ENCODE results near the gene HMCN2. TPM values are rescaled to one million over a fixed set of nuclear protein-coding genes. Genes with fewer than 3 reads are reported as not detected.

The HMCN2 gene
- total RNA-seq, 4 donors from 2014 or later, result 9.6 to 21.1 (median 15.5) TPM

DNA sequence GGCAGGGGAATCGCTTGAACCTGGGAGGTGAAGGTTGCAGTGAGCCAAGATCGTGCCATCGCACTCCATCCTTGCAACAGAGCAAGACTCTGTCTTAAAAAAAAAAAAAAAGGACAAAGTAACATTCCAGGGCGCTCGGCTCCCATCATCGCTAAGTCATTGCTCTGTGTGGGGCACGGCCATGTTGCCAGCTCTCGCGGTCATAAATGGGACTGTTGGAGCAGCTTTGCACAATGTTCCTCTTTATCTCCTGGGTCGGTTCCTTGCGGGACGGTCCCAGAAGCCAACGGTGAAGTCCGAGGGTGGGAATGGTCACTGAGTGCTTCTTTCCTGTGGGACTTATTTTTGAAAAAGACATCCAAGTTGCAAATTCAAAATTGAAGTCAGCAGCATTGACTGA is 65.5 kb downstream of the HMCN2 start:
- 32 to 59% methylated on average over 8 to 14 of the region's 14 CpGs for WGBS, 2 donors (ENCODE audit: low coverage in 1 of 2)
- H3K4me3 ChIP-seq, result no peak overlapping the region

DNA sequence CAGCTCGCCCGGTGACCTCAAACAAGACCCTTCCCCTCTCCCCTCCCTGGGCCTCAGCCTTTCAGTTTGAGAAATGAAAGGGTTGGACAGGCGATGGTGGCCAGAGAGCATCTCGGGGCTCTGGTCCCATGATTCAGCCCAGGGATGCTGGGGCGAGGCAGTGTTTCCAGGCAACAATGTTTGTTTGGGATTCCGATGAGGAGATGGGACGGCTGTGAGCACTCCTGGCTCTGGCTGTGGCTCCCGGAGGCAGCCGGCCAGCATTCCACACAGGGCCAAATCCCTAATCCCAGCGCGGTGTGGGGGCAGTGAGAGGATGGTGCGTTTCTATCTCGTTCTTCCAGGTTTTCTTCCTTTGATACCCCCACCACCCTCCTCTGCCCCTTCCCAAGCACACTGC is 66.0 kb downstream of the HMCN2 start:
- Histone ChIP-seq H3K36me3 (no peaks in the 10 kb centered on the region), H3K4me1 (peaks cover 6 to 72% (median 47%) of the 10 kb centered on the region in 3 donors), H3K27ac (peak overlapping the region; percentile 66 to 96 (median 92)), H3K27me3 (no peaks in the 10 kb centered on the region), H3K4me3 (no peak overlapping the region), H3K9me3 (no peaks in the 10 kb centered on the region)
- TF ChIP-seq POLR2A (IDR thresholded peaks at IDR 0.05) (no peak), POLR2AphosphoS5 (IDR thresholded peaks at IDR 0.05) (peak; percentile 69)
- peak; percentile 79 for ATAC-seq
- WGBS, 2 donors (ENCODE audit: low coverage in 1 of 2), result 0 to 28% methylated on average over 1 to 2 of the region's 13 CpGs

More for the DNA sequence above, 65.5 kb downstream of the HMCN2 start:
- ATAC-seq, result no peak
- H3K9me3 ChIP-seq, result no peaks in the 10 kb centered on the region
- peaks cover 6 to 69% (median 47%) of the 10 kb centered on the region in 3 donors for H3K4me1 ChIP-seq
- peak overlapping the region; percentile 66 to 96 (median 92) for H3K27ac ChIP-seq
- TF ChIP-seq POLR2A (IDR thresholded peaks at IDR 0.05), result no peak
- TF ChIP-seq EP300 (IDR thresholded peaks at IDR 0.05), result no peak
- no peak for TF ChIP-seq POLR2AphosphoS5 (IDR thresholded peaks at IDR 0.05)
- TF ChIP-seq, protein P1, sequence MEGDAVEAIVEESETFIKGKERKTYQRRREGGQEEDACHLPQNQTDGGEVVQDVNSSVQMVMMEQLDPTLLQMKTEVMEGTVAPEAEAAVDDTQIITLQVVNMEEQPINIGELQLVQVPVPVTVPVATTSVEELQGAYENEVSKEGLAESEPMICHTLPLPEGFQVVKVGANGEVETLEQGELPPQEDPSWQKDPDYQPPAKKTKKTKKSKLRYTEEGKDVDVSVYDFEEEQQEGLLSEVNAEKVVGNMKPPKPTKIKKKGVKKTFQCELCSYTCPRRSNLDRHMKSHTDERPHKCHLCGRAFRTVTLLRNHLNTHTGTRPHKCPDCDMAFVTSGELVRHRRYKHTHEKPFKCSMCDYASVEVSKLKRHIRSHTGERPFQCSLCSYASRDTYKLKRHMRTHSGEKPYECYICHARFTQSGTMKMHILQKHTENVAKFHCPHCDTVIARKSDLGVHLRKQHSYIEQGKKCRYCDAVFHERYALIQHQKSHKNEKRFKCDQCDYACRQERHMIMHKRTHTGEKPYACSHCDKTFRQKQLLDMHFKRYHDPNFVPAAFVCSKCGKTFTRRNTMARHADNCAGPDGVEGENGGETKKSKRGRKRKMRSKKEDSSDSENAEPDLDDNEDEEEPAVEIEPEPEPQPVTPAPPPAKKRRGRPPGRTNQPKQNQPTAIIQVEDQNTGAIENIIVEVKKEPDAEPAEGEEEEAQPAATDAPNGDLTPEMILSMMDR (IDR thresholded peaks at IDR 0.05), result no peak
- peaks cover 0 to 3% of the 10 kb centered on the region in 2 donors for H3K36me3 ChIP-seq
- no peaks in the 10 kb centered on the region for H3K27me3 ChIP-seq

DNA sequence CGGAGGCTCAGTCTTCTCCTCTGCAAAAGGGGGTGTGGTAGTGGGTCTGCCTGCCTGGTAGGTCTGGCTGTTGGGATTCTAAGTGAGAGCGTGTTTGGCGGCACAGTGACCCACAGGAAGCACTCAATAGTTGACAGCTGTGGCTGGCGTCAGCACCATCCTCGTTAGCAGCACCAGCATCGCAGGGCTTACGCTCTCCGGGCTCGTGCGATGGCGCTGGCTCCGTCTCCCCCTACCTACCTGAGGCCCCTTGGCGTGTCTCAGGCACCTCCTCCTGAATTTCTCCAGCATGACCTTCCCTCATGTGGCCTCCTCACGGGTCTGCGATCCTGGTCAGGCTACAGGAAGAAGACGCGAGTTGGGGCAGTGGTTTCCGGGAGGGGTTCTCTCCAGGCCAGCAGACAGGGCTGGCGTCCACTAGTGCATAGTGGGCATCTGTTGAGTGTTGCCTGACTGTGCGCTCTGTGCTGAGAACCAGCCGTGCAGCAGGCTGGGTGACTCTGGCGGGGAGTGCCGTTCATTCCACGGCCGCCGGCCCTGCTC is 66.9 kb downstream of the HMCN2 start:
- H3K27ac ChIP-seq, result peak overlapping the region; percentile 66 to 96 (median 92)
- TF ChIP-seq, protein P1 (IDR thresholded peaks at IDR 0.05), result no peak
- no peak for TF ChIP-seq EP300 (IDR thresholded peaks at IDR 0.05)
- no peak for TF ChIP-seq POLR2AphosphoS5 (IDR thresholded peaks at IDR 0.05)
- no peak for TF ChIP-seq POLR2A (IDR thresholded peaks at IDR 0.05)
- 90% methylated on average over 4 of the region's 26 CpGs; no CpG with 5 or more reads in 1 of the 2 donors for WGBS, 2 donors (ENCODE audit: low coverage in 1 of 2)
- no peak for ATAC-seq
- no peak overlapping the region for H3K4me3 ChIP-seq
- no peaks in the 10 kb centered on the region for H3K27me3 ChIP-seq
- H3K9me3 ChIP-seq, result no peaks in the 10 kb centered on the region
- peaks cover 6 to 73% (median 44%) of the 10 kb centered on the region in 3 donors for H3K4me1 ChIP-seq
- no peaks in the 10 kb centered on the region for H3K36me3 ChIP-seq

DNA sequence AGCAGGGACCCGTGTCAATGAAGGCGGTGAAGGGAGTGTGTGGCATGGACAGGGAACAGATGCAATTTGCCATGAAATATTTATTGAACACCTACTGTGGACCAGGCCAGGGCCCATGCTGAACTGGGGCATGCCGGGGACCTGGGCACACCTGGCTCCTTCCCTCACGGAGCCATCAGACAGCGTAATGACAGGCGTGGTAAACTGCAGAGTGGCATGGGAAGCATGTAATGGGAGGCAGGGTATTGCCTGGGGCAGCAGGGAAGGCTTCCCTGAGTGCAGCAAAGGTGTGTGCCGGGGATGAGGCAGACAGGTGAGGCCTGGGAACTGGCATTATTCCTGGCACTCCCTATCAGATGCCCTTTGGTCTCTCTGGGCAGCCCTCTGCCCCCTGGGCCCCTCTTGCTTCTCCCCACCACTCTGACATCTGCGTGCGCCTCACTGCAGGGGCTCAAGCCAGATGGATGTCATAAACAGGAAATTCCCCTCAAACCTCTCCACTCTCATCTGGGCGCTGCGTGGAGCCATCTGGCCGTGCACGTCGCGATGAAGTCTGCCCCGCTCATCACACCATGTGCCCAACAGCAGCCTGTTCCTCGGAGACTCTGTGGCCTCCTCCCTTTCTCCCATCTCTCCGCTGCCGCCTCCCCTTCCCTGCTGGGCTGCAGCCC is 67.6 kb downstream of the HMCN2 start:
- Histone ChIP-seq H3K36me3 (peaks cover 0 to 5% of the 10 kb centered on the region in 2 donors), H3K9me3 (no peaks in the 10 kb centered on the region), H3K27ac (peak overlapping the region in 3 of 4 donors; percentile 91 to 96 (median 94)), H3K27me3 (no peaks in the 10 kb centered on the region), H3K4me3 (no peak overlapping the region), H3K4me1 (peaks cover 6 to 66% (median 36%) of the 10 kb centered on the region in 3 donors)
- TF ChIP-seq POLR2A (IDR thresholded peaks at IDR 0.05) (no peak), EP300 (IDR thresholded peaks at IDR 0.05) (no peak), POLR2AphosphoS5 (IDR thresholded peaks at IDR 0.05) (no peak)
- TF ChIP-seq, protein P1 (IDR thresholded peaks at IDR 0.05), result no peak
- 46 to 100% methylated on average over 1 to 15 of the region's 19 CpGs for WGBS, 2 donors (ENCODE audit: low coverage in 1 of 2)
- ATAC-seq, result peak; percentile 20

DNA sequence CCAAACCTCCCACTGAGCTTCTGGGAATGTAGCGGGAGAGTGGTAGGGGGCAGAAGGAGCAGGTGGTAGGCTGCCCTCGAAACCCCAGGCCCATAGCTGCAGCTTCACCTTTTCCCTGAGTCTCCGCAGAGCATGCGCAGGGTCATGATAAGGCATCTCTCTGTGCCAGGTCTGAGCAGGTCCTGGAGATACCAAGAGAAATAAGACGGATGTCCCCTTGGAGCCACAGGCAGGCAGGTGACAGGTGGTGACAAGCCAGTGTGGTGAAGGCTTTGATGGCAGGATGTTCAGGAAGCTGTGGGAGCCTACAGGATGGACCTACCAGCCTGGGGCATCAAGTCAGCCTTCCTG is 68.1 kb downstream of the HMCN2 start:
- 83 to 90% methylated on average over 1 to 2 of the region's 5 CpGs for WGBS, 2 donors (ENCODE audit: low coverage in 1 of 2)
- no peak overlapping the region for H3K4me3 ChIP-seq
- ATAC-seq, result no peak

More for the DNA sequence above, 68.1 kb downstream of the HMCN2 start:
- Histone ChIP-seq H3K27me3 (no peaks in the 10 kb centered on the region), H3K36me3 (peaks cover 0 to 5% of the 10 kb centered on the region in 2 donors), H3K9me3 (no peaks in the 10 kb centered on the region), H3K27ac (peak overlapping the region in 3 of 4 donors; percentile 91 to 96 (median 94)), H3K4me1 (peaks cover 6 to 61% (median 31%) of the 10 kb centered on the region in 3 donors)
- TF ChIP-seq EP300 (IDR thresholded peaks at IDR 0.05), result no peak
